Measurements from ENCODE around the gene PGBD5.
A peak's percentile ranks its signal among the peaks of the same experiment; 100 is the strongest.

PGBD5 gene

GRCh38 chr1:230271300-230272035, 154.7 kb downstream of the PGBD5 start:
- no peak for ATAC-seq
- no peak for TF ChIP-seq ESRRG (CRISPR knock-in tag; IDR thresholded peaks at IDR 0.05)
- no peak for TF ChIP-seq ZC3H10 (CRISPR knock-in tag; IDR thresholded peaks at IDR 0.05)
- no peak for TF ChIP-seq ZFP3 (CRISPR knock-in tag; IDR thresholded peaks at IDR 0.05)
- TF ChIP-seq PATZ1 (CRISPR knock-in tag; IDR thresholded peaks at IDR 0.05; ENCODE audit: borderline replicate concordance) = no peak
- no peak for TF ChIP-seq CSDC2 (CRISPR knock-in tag; IDR thresholded peaks at IDR 0.05)
- no peak for TF ChIP-seq TCF4 (CRISPR knock-in tag; IDR thresholded peaks at IDR 0.05; ENCODE audit: borderline replicate concordance)

- peak; percentile 26 for ATAC-seq
- peak; percentile 53; the same call in 1 of the 2 replicates for TF ChIP-seq TSHZ2 (CRISPR knock-in tag; IDR thresholded peaks at IDR 0.05)
- TF ChIP-seq TCF4 (CRISPR knock-in tag; IDR thresholded peaks at IDR 0.05; ENCODE audit: borderline replicate concordance) = peak; percentile 58; the same call in 1 of the 2 replicates
- no peak for TF ChIP-seq ESRRG (CRISPR knock-in tag; IDR thresholded peaks at IDR 0.05)
- TF ChIP-seq BACH2 (CRISPR knock-in tag; IDR thresholded peaks at IDR 0.05; ENCODE audit: borderline replicate concordance) = no peak
Measured at GRCh38 chr1:230270559-230271281, 155.4 kb downstream of the PGBD5 start.

GRCh38 chr1:230270185-230270558, 156.0 kb downstream of the PGBD5 start:
- TF ChIP-seq CREB5 (CRISPR knock-in tag; IDR thresholded peaks at IDR 0.05; ENCODE audit: low read depth) (no peak), ZFP3 (CRISPR knock-in tag; IDR thresholded peaks at IDR 0.05) (0 out of 2 replicates have a peak, but pooled peaks have one; percentile 35)
- no peak for ATAC-seq

GRCh38 chr1:230268371-230269170, 157.6 kb downstream of the PGBD5 start:
- ATAC-seq = peak; percentile 94

GRCh38 chr1:230267338-230268065, 158.6 kb downstream of the PGBD5 start:
- no peak for ATAC-seq
- no peak for TF ChIP-seq ISL1 (CRISPR knock-in tag; IDR thresholded peaks at IDR 0.05)
- TF ChIP-seq CSRNP3 (CRISPR knock-in tag; IDR thresholded peaks at IDR 0.05) = no peak
- TF ChIP-seq POU6F1 (CRISPR knock-in tag; IDR thresholded peaks at IDR 0.05; ENCODE audit: borderline replicate concordance, low read depth) = no peak
- no peak for TF ChIP-seq ARNTL (CRISPR knock-in tag; IDR thresholded peaks at IDR 0.05; ENCODE audit: borderline replicate concordance, low read depth)
- no peak for TF ChIP-seq TOX (CRISPR knock-in tag; IDR thresholded peaks at IDR 0.05; ENCODE audit: borderline replicate concordance)
- TF ChIP-seq RARB (CRISPR knock-in tag; IDR thresholded peaks at IDR 0.05) = no peak
- TF ChIP-seq TSHZ2 (CRISPR knock-in tag; IDR thresholded peaks at IDR 0.05) = no peak
- TF ChIP-seq BACH2 (CRISPR knock-in tag; IDR thresholded peaks at IDR 0.05; ENCODE audit: borderline replicate concordance) = no peak

More at GRCh38 chr1:230268371-230269170, 157.6 kb downstream of the PGBD5 start:
- TF ChIP-seq TCF4 (CRISPR knock-in tag; IDR thresholded peaks at IDR 0.05; ENCODE audit: borderline replicate concordance) (no peak), ZNF70 (CRISPR knock-in tag; IDR thresholded peaks at IDR 0.05) (no peak), SNAI2 (CRISPR knock-in tag; IDR thresholded peaks at IDR 0.05) (no peak), ZC3H10 (CRISPR knock-in tag; IDR thresholded peaks at IDR 0.05) (no peak), BACH2 (CRISPR knock-in tag; IDR thresholded peaks at IDR 0.05; ENCODE audit: borderline replicate concordance) (no peak), ESRRG (CRISPR knock-in tag; IDR thresholded peaks at IDR 0.05) (no peak), PPARA (CRISPR knock-in tag; IDR thresholded peaks at IDR 0.05; ENCODE audit: borderline replicate concordance) (no peak), ZNF565 (CRISPR knock-in tag; conservative IDR thresholded peaks at IDR 0.05; ENCODE audit: low read depth) (no peak), ZFP3 (CRISPR knock-in tag; IDR thresholded peaks at IDR 0.05) (no peak)

Data from SK-N-SH treated with all-trans-retinoic acid at 6 μM for 48 hours (cell line).